Activated CD4-positive, alpha-beta T cell treated with anti-CD3 and anti-CD28 coated beads for 48 hours (primary cell): ENCODE data around the gene ADCY9.
"Not testable (repeated sequence)": the region's sequence is repeated elsewhere in the genome, so short reads cannot be mapped to it uniquely, and the experiment has no call there.

Experiments
- DNase-seq: peaks from one replicate; pipeline ENCODE4 v3.0.0-alpha.2; 2020

The ADCY9 gene

GRCh38 chr16:4116325-4117249, at the start of gene ADCY9:
Gene ADCY9, minus strand, starts transcription at chr16:4116442. Its CDS starts 1,000 bp downstream, at chr16:4115442.
- DNase-seq = peak; percentile 75

DNA sequence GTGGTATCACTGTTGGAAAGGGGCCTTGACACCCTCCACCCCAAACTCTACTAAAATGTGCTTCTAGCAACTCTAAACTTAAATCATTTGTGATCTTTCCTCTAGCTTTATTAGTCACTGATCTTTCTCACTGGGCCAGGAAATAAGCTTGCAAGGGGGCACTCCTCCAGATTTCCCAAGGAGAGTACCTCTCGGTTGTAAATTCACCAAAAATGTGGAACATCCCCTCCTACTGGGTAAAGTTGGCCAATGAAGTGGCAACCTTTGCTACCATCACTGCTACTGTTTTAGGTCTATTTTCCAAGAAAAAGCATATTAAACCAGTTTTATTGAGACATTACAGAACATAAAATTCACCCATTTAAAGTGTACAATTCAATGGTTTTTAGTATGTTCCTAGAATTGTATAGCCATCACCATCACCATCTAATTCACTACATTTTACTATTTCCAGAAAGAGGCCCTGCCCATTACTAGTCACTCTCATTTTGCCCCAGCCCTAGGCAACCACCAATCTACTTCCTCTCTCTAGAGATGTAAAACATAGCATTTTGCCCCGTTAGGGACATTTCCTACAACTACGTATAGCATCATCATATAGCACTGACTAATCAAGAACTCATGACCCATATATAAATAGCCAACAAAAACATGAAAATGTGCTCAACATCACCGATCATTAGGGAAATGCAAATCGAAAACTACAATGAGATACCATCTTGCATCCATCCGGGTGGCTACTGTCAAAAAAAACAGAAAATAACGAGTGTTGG, 44.6 kb upstream of the ADCY9 start:
- no peak for DNase-seq

DNA sequence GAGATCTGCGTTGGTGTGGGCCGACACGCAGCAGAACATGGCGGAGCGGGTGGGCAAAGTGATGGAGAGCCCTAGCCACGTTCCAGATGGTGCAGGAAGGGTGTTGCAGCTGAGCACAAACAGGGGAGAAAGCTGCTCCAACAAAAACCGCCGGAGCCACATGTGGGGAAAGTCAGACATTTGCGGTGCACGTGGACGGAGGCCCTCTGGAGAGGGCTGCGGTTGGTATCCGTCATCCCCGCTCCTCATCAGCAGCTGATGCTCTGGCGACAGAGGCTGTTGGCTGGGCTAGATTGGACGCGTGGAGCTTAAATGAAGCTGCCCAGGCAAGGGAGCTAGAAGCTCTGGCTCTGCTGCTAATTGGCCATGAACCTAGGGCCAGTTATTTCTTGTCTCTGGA, 43.5 kb upstream of the ADCY9 start:
- no peak for DNase-seq

DNA sequence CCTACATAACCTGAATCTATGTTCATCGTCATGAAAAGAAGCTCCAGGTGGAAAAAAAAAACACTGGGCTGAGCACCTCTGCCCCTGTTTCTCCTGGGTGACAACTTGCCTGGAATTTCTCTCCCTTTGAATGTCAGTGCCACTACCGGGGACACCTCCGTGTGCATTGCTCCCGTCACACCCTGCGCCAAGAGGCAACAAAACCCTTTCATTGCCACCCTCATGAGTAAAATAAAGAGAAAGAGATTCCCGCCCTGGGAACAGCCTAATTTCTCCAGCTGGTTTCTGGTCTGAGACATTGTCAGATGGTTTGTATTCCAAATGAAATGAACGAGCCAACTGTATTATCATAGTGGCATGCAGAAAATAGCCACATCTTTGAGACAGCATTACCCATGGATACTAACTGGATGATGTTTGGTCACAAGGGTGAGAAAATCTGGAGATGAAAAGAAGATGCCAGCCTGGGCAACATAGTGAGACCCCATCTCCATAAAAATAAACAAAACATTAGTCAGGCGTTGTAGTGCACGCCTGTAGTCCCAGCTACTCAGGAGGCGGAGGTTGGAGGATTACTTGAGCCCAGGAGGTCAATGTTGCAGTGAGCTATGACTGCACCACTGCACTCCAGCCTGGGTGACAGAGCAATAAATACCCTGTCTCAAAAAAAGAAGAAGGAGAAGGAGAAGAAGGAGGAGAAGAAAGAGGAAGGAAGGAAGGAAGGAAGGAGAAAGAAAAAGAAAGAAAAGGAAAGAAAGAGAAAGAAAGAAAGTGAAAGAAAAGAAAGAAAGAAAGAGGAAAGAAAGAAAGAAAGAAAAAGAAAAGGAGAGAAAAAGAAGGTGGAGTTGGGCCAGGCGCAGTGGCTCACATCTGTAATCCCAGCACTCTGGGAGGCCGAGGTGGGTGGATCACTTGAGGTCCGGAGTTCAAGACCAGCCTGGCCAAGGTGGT, 42.2 kb upstream of the ADCY9 start:
- no peak for DNase-seq

GRCh38 chr16:4157376-4157825, 41.2 kb upstream of the ADCY9 start:
- no peak for DNase-seq

DNA sequence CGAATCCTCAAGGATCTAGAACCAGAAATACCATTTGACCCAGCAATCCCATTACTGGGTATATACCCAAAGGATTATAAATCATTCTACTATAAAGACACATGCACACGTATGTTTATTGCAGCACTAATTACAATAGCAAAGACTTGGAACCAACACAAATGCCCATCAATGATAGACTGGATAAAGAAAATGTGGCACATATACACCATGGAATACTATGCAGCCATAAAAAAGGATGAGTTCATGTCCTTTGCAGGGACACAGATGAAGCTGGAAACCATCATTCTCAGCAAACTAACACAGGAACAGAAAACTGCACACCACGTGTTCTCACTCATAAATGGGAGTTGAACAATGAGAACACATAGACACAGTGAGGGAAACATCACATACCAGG, 40.3 kb upstream of the ADCY9 start:
- DNase-seq = not testable (repeated sequence)

DNA sequence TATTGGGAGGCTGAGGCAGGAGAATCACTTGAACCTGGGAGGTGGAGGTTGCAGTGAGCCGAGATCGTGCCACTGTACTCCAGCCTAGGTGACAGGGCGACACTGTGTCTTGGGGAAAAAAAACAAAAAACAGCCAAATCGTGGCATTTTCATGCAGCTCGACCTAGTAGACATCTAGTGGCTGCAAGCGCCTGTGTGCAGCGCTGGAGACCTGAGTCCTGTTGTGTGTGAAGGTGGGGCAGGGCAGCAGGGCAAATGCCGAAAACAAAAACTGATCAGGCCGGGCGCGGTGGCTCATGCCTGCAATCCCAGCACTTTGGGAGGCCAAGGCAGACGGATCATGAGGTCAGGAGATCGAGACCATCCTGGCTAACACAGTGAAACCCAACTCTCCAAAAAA, 37.1 kb upstream of the ADCY9 start:
- not testable (repeated sequence) for DNase-seq

- DNase-seq = no peak
Measured at GRCh38 chr16:4152267-4152666, 36.0 kb upstream of the ADCY9 start.

DNA sequence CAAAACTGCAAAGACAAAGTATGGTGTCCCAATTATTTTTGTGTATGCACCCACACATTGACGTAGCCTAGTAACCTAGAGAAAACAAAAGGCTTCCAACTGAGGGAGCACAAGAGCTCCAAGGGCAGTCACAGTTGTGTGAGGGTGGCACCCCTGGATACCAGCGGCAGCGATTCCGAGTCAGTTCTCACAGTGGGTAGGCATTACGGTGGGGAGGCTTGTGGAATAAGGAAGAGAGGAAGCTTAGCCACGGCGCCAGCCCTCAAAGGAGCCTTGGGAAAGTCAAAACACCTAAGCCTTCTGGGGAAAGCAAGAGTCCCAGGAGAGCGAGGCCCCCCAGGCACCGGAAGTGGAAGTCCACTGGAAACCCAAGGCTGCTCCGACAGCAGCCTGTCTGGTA, 31.0 kb upstream of the ADCY9 start:
- no peak for DNase-seq

GRCh38 chr16:4142268-4142667, 26.0 kb upstream of the ADCY9 start:
- DNase-seq = no peak

DNA sequence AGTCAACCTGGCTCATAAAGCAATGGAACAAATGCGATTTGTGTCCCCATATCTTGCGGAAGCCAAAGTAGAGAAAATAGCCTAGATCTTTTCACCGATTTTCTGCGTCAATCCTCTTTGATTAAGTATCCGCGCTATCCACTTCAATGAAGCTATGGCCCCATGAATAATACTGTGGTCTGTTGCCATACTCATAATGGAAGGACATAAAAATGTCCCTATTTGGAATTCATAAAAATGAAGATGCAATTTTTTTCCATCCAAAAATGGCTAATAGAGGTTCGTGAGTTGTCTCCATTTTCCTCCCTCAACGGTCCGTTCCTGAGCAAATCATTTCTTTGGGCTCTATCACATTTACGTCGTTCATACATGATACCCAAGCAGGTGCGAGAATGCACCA, 25.4 kb upstream of the ADCY9 start:
- no peak for DNase-seq

DNA sequence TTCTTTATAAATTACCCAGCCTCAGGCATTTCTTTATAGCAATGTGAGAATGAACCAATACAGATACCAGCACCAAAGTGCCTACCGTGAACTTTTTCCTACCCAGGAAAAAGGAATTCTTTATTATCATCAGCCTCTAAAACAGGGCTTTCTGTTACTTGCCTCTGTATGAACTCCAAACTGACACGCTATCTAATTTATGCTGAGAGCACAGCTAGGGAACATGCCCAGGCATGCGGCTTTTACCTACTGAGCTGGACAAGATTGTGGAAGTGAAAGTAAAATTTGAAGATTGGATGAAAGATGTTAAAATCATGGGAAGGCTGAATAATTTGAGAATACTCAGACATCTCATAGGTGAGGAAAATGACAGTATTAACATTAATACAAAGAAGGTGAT, 24.4 kb upstream of the ADCY9 start:
- no peak for DNase-seq

GRCh38 chr16:4139968-4140367, 23.7 kb upstream of the ADCY9 start:
- no peak for DNase-seq

DNA sequence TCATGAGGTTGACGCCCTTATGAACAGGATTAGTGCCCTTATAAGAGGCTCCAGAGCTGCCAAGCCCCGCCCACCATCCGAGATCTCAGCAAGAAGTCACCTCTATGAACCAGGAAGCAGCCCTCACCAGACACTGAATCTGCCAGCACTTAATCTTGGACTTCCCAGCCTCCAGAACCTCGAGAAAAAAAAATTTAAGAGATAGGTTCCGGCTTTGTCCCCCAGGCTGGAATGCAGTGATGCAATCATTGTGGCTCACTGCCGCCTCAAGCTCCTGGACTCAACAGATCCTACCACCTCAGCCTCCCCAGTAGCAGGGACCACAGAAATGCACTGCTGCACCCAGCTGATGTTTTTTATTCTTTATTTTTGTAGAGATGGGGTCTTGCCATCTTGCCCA, 22.5 kb upstream of the ADCY9 start:
- no peak for DNase-seq

- no peak for DNase-seq
Measured at GRCh38 chr16:4137438-4137837, 21.2 kb upstream of the ADCY9 start.

- no peak for DNase-seq
Measured at GRCh38 chr16:4136229-4136813, 20.1 kb upstream of the ADCY9 start.

DNA sequence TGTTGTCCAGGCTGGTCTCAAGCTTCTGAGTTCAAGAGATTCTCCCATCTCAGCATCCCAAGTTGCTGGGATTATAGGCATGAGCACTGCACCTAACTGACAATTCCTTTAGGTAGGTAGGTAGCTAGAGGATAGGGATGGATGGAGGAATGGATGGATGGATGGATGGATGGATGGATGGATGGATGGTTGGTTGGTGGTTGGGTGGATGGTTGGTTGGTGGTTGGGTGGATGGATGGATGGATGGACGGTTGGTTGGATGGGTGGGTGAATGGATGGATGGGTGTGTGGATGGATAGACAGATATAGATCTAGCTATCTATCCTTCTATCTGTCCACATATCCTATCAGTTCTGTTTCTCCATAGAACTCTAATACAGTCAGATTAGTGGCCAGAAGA, 19.3 kb upstream of the ADCY9 start:
- no peak for DNase-seq

DNA sequence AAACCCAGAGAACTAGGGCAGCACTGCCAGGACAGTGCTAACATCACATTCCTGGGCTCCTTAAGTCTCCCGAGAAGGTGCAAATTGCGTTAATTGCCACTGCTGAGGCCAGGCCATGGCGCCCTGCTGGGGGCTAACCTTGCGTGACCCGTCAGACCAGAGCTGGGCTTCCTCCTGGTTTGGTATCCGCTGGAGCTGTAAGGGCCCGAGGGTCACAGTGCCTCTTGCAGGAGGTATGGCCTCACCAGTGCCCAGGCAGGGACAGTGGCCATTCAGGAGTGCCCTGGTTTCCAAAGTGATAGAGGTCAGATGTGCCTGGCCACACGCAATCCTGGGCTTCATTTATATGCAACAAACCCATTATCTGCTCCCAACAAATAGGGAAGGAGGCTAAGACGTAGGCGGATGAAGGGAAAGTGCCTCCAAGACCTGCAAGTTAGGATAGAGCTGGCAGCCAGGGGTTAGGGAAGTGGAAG, 17.7 kb upstream of the ADCY9 start:
- no peak for DNase-seq

- no peak for DNase-seq
Measured at GRCh38 chr16:4131621-4132020, 15.4 kb upstream of the ADCY9 start.

- no peak for DNase-seq
Measured at GRCh38 chr16:4124535-4125294, 8.5 kb upstream of the ADCY9 start.

DNA sequence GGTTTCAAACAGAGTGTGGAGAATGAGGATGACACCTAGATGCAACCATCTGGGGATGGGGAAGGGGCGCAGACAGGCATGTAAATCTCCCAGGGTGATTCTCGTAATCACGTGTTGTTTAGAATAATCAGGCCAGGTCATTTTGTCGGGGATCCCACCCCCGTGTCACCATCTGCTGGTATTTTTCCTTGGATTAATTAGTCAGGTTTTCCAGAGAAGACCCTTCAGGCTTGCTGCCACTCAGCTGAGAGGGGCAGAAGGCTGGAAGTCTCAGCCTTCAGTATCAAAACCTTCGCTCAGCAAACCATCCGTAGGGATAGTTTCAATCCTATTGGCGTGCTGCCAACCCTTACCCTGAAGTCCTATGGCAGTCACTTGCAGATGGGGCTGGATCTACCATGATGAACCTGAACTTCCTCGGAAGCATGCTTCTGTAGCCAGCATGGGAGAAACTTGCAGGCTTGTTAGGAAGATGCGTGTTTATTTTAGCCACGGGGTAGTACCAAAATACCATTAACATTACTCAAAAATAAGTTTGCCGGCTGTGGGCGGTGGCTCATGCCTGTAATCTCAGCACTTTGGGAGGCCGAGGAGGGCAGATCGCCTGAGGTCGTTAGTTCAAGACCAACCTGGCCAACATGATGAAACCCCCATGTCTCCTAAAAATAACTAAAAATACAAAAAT, 7.5 kb upstream of the ADCY9 start:
- no peak for DNase-seq
